DND-41 (cell line): ENCODE data around the gene PHKB.

Experiments used
- CTCF ChIP-seq: IDR thresholded peaks from 2 replicates; pipeline ENCODE4 v1.5.1; 2012; ENCODE audit warnings: borderline replicate concordance, low read length, moderate library complexity, mild to moderate bottlenecking; ENCODE audit not compliant: poor library complexity, severe bottlenecking; ENCODE audit errors: extremely low read depth
- EZH2 ChIP-seq: IDR thresholded peaks from 3 replicates; pipeline ENCODE4 v1.6.1; 2012; ENCODE audit warnings: borderline replicate concordance, low read depth, mild to moderate bottlenecking, moderate library complexity, low read length, inconsistent platforms; ENCODE audit not compliant: severe bottlenecking

GRCh38 chr16:47599512-47599911 lies 138.4 kb downstream of the PHKB start:
- no peak for TF ChIP-seq EZH2
- no peak for TF ChIP-seq CTCF
